Psoas muscle (tissue), 8 donors: Measurements from ENCODE around the gene PHLPP1. TPM values are rescaled to one million over a fixed set of nuclear protein-coding genes. Genes with fewer than 3 reads are reported as not detected.

Experiments used
- ATAC-seq, 4 donors: fragments of 200-7000 bp; cut with Tn5 transposase; one replicate each; pipeline ENCODE4 v1.9.1; 2020; ENCODE audit warnings: moderate library complexity in 3 of 4, mild to moderate bottlenecking in 2 of 4
- DNase-seq, 2 donors: peaks; one replicate each; pipeline ENCODE4 v3.0.0-alpha.2; 2020
- H3K27ac ChIP-seq: fragments of 200-600 bp; one replicate; pipeline ENCODE4 v1.8.0; 2022
- H3K27me3 ChIP-seq, 3 donors: fragments of 200-600 bp in 1 of 3; one replicate each; pipeline versions ENCODE4 v1.6.1 to v1.8.0; 2013 to 2022; ENCODE audit warnings: low read length in 2 of 3, mild to moderate bottlenecking in 2 of 3, moderate library complexity in 1 of 3; ENCODE audit not compliant: insufficient read depth in 3 of 3
- H3K36me3 ChIP-seq, 2 donors: fragments of 200-600 bp in 1 of 2; one replicate each; pipeline versions ENCODE4 v1.6.1 to v1.8.0; 2013 to 2022; ENCODE audit warnings: low read depth in 1 of 2, mild to moderate bottlenecking in 1 of 2, moderate library complexity in 1 of 2; ENCODE audit not compliant: insufficient read depth in 1 of 2
- H3K4me1 ChIP-seq: fragments of 200-600 bp; one replicate; pipeline ENCODE4 v1.8.0; 2022
- H3K4me3 ChIP-seq: fragments of 200-600 bp; one replicate; pipeline ENCODE4 v1.8.0; 2022; ENCODE audit warnings: mild to moderate bottlenecking
- H3K9me3 ChIP-seq: fragments of 200-600 bp; one replicate; pipeline ENCODE4 v1.8.0; 2022
- CTCF ChIP-seq: fragments of 200-600 bp; IDR thresholded peaks from one replicate; pipeline ENCODE4 v1.8.0; 2022; ENCODE audit warnings: antibody characterized with exemption
- WGBS, 3 donors: extraction: QIAGEN DNeasy Blood & Tissue Kit; methylation state at CpG; one replicate each; pipeline versions ENCODE4 v1.1.6 to v1.1.7; 2013; 5-methylcytosine and 5-hydroxymethylcytosine counted together
- intact Hi-C, 2 donors: fragments of 100-400 bp; cut with DNase I; formaldehyde crosslinking; loops; one replicate each; pipeline versions ENCODE4 v1.11.0 to v1.14.2; 2022
- polyA plus RNA-seq, 3 donors: library from polyadenylated mRNA; stranded (reverse); fragments of 200-250 nt; gene quantifications; one replicate each; pipeline ENCODE4 v1.2.3, GENCODE V29; 2013
- total RNA-seq, 4 donors: library from RNA; stranded (reverse); fragmentation: NEBNext Ultra II Directional in 2 of 4; extraction: Animal tissue kit (Norgen Biotek cat#: 25700) in 2 of 4; gene quantifications; one replicate each; pipeline versions ENCODE4 v1.2.1 to v1.2.4, GENCODE V29; 2021 to 2023
- donor health status: healthy with polysubstance abuse.
- donor health status: DM: no; HTN: no; CAD: no; lungs with moderate emphysema.
- donor health status: Bipolar disorder and iron deficiency.
- donor health status: healthy.
- donor health status: DM: yes; HTN: yes; CAD: no.
- donor health status: DM: no; HTN: no; CAD: no.
- donor health status: DM: no; HTN: no; CAD: no.
- donor health status: DM: yes; HTN: yes; CAD: no.

Gene PHLPP1
- total and polyA plus RNA-seq, 7 donors, result 0.79 to 6.4 (median 3.5) TPM

GRCh38 chr18:62732617-62733016, 17.3 kb downstream of the PHLPP1 start:
- DNase-seq, result no peak
- WGBS, 3 donors, result 89 to 91% (median 90%) methylated on average over 1 of the region's 1 CpG
- no peak overlapping the region for H3K27ac ChIP-seq
- ATAC-seq, result no peak
- no peaks in the 10 kb centered on the region for H3K4me1 ChIP-seq
- peaks cover 9% of the 10 kb centered on the region for H3K9me3 ChIP-seq
- H3K36me3 ChIP-seq, result no peaks in the 10 kb centered on the region
- no peaks in the 10 kb centered on the region for H3K27me3 ChIP-seq
- intact Hi-C loops, result no loop called here
- no peak overlapping the region for H3K4me3 ChIP-seq
- no peak for TF ChIP-seq CTCF

- no peak for TF ChIP-seq CTCF
- intact Hi-C loops, result no loop called here
Measured at GRCh38 chr18:62734290-62734689, 18.9 kb downstream of the PHLPP1 start.

GRCh38 chr18:62735387-62735786, 20.0 kb downstream of the PHLPP1 start:
- ATAC-seq, result no peak
- Histone ChIP-seq H3K27ac (no peak overlapping the region), H3K36me3 (no peaks in the 10 kb centered on the region), H3K9me3 (peaks cover 9% of the 10 kb centered on the region), H3K4me3 (no peak overlapping the region), H3K27me3 (no peaks in the 10 kb centered on the region), H3K4me1 (no peaks in the 10 kb centered on the region)
- 76 to 91% (median 89%) methylated on average over 1 of the region's 1 CpG for WGBS, 3 donors
- intact Hi-C loops, result no loop called here
- TF ChIP-seq CTCF, result no peak
- no peak for DNase-seq

More at GRCh38 chr18:62734290-62734689, 18.9 kb downstream of the PHLPP1 start:
- Histone ChIP-seq H3K36me3 (no peaks in the 10 kb centered on the region), H3K4me3 (no peak overlapping the region), H3K27ac (no peak overlapping the region), H3K9me3 (peaks cover 9% of the 10 kb centered on the region), H3K4me1 (no peaks in the 10 kb centered on the region), H3K27me3 (no peaks in the 10 kb centered on the region)
- DNase-seq (no peak), ATAC-seq (no peak)
- 47 to 73% (median 52%) methylated on average over 1 of the region's 1 CpG for WGBS, 3 donors

GRCh38 chr18:62736077-62736855, 20.9 kb downstream of the PHLPP1 start:
- 97 to 100% (median 99%) methylated on average over 4 of the region's 4 CpGs for WGBS, 3 donors
- TF ChIP-seq CTCF, result no peak
- H3K27ac ChIP-seq, result no peak overlapping the region
- peaks cover 9% of the 10 kb centered on the region for H3K9me3 ChIP-seq
- no peaks in the 10 kb centered on the region for H3K36me3 ChIP-seq
- ATAC-seq, result no peak
- H3K4me1 ChIP-seq, result no peaks in the 10 kb centered on the region
- DNase-seq, result no peak
- no peak overlapping the region for H3K4me3 ChIP-seq
- no peaks in the 10 kb centered on the region for H3K27me3 ChIP-seq
- intact Hi-C loops, result no loop called here
